ENCODE measurements around the gene CRYL1. TPM values are rescaled to one million over a fixed set of nuclear protein-coding genes. Genes with fewer than 3 reads are reported as not detected.

Gene CRYL1
- total RNA-seq, 2 experiments from 2014 or later = 20.1 to 22.8 TPM

GRCh38 chr13:20475927-20476691, 49.5 kb downstream of the CRYL1 start:
- peak overlapping the region; percentile 69 for H3K4me3 Mint-ChIP-seq
- peaks cover 36% of the 10 kb centered on the region for H3K4me1 Mint-ChIP-seq
- no peaks in the 10 kb centered on the region for H3K36me3 Mint-ChIP-seq (ENCODE audit: low read depth)
- ChIA-PET POLR2A (interaction anchor here (0.8 to 2.7 kb wide), 12 partner anchors 19 to 426 kb away, joined by 3 to 22 read pairs (median 4); partner anchors contain the start of genes CRYL1 and XPO4), CTCF (interaction anchor here (0.9 to 2.8 kb wide), 7 partner anchors 10 to 352 kb away, joined by 3 to 16 read pairs (median 4); no protein-coding TSS in a partner anchor)
- no peaks in the 10 kb centered on the region for H3K9me3 Mint-ChIP-seq
- DNase-seq = peak; percentile 83
- peak overlapping the region; percentile 97 for H3K27ac Mint-ChIP-seq
- H3K27me3 Mint-ChIP-seq = no peaks in the 10 kb centered on the region

DNA sequence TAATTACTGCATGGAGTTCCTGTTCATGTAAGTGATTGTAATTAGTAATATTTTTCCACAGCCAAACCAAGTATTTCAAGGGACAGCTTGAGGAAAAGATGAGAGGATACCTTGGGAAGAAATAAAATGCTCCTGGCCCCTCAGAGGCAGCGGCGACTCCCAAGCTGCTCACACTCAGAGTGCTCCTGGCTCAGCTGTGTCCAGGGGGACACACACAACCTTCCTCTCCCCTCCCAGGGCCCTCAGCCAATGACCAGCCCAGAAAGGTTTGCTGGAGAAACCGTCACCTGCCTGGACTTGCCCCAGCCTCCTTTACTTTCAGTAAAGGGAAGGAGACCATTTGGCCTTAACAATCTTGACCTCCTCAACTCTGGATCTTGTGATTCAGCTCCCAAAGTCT, 51.1 kb downstream of the CRYL1 start:
- Mint-ChIP-seq H3K9me3 (no peaks in the 10 kb centered on the region), H3K27me3 (no peaks in the 10 kb centered on the region), H3K4me3 (no peak overlapping the region), H3K36me3 (ENCODE audit: low read depth) (no peaks in the 10 kb centered on the region), H3K27ac (peak overlapping the region; percentile 97), H3K4me1 (peaks cover 39% of the 10 kb centered on the region)
- CTCF ChIA-PET = no interaction called here
- POLR2A ChIA-PET = interaction anchor here (2.7 kb wide), 1 partner anchor 55 kb away, joined by 22 read pairs; no protein-coding TSS in a partner anchor
- DNase-seq = no peak

DNA sequence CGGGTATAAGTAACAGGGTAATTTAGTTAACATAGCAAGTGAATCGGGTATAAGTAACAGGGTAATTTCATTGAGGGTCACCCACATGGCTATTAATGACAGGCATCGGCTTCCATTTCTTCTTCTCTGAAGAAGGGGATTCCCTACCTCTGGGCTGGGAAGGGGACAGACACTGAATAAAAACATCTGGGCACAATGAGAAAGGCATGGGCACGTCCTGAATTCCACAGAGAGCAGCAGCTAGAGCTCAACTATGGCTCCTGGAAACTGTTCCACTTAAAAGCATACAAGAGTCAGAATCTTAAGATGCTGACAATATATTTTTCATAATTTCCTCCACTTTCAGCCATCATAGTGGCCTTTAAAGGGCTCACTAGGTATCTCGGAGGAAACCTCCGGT, 51.8 kb downstream of the CRYL1 start:
- Mint-ChIP-seq H3K36me3 (ENCODE audit: low read depth) (no peaks in the 10 kb centered on the region), H3K27ac (no peak overlapping the region), H3K4me3 (no peak overlapping the region), H3K9me3 (no peaks in the 10 kb centered on the region), H3K4me1 (peaks cover 39% of the 10 kb centered on the region), H3K27me3 (no peaks in the 10 kb centered on the region)
- CTCF ChIA-PET = no interaction called here
- no peak for DNase-seq
- POLR2A ChIA-PET = no interaction called here

DNA sequence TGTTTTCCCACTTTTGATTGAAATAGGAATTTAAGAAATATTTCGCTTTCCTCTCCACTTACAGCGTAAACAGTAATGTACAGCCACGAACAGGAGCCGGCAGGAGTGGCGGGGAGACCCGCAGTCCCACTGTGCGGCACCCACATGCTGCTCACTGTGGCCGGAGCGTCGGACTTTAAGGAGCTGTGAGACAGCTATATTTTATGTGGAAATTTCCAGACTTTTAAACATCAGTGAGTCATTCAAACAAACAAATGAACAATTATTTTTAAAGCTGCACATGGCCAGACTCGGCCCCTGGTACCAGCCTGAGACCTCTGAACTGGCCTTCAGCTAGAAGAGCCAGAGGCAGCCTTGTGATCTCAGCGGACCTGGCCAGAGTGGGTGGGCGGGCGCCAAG, 52.5 kb downstream of the CRYL1 start:
- no peak for DNase-seq
- ChIA-PET CTCF (no interaction called here), POLR2A (no interaction called here)
- no peaks in the 10 kb centered on the region for H3K36me3 Mint-ChIP-seq (ENCODE audit: low read depth)
- H3K27me3 Mint-ChIP-seq = no peaks in the 10 kb centered on the region
- peaks cover 37% of the 10 kb centered on the region for H3K4me1 Mint-ChIP-seq
- no peak overlapping the region for H3K4me3 Mint-ChIP-seq
- no peaks in the 10 kb centered on the region for H3K9me3 Mint-ChIP-seq
- no peak overlapping the region for H3K27ac Mint-ChIP-seq

- H3K9me3 Mint-ChIP-seq = no peaks in the 10 kb centered on the region
- H3K27me3 Mint-ChIP-seq = no peaks in the 10 kb centered on the region
- no peak for DNase-seq
- ChIA-PET POLR2A (no interaction called here), CTCF (no interaction called here)
- H3K4me1 Mint-ChIP-seq = peaks cover 37% of the 10 kb centered on the region
- H3K27ac Mint-ChIP-seq = no peak overlapping the region
- H3K4me3 Mint-ChIP-seq = no peak overlapping the region
- no peaks in the 10 kb centered on the region for H3K36me3 Mint-ChIP-seq (ENCODE audit: low read depth)
These were observed 53.1 kb downstream of the CRYL1 start for GRCh38 chr13:20472531-20472930.

- H3K9me3 Mint-ChIP-seq = no peaks in the 10 kb centered on the region
- ChIA-PET POLR2A (no interaction called here), CTCF (interaction anchor here (0.6 to 0.7 kb wide), 2 partner anchors 133 to 273 kb away, joined by 3 to 5 read pairs; no protein-coding TSS in a partner anchor)
- no peak overlapping the region for H3K4me3 Mint-ChIP-seq
- peaks cover 14% of the 10 kb centered on the region for H3K4me1 Mint-ChIP-seq
- no peak for DNase-seq
- H3K27me3 Mint-ChIP-seq = no peaks in the 10 kb centered on the region
- no peaks in the 10 kb centered on the region for H3K36me3 Mint-ChIP-seq (ENCODE audit: low read depth)
- no peak overlapping the region for H3K27ac Mint-ChIP-seq
These were observed 55.5 kb downstream of the CRYL1 start for GRCh38 chr13:20470136-20470535.

GRCh38 chr13:20466371-20466770, 59.3 kb downstream of the CRYL1 start:
- no peak overlapping the region for H3K27ac Mint-ChIP-seq
- ChIA-PET CTCF (no interaction called here), POLR2A (no interaction called here)
- H3K9me3 Mint-ChIP-seq = no peaks in the 10 kb centered on the region
- peaks cover 6% of the 10 kb centered on the region for H3K4me1 Mint-ChIP-seq
- H3K27me3 Mint-ChIP-seq = no peaks in the 10 kb centered on the region
- no peak for DNase-seq
- no peaks in the 10 kb centered on the region for H3K36me3 Mint-ChIP-seq (ENCODE audit: low read depth)
- no peak overlapping the region for H3K4me3 Mint-ChIP-seq

DNA sequence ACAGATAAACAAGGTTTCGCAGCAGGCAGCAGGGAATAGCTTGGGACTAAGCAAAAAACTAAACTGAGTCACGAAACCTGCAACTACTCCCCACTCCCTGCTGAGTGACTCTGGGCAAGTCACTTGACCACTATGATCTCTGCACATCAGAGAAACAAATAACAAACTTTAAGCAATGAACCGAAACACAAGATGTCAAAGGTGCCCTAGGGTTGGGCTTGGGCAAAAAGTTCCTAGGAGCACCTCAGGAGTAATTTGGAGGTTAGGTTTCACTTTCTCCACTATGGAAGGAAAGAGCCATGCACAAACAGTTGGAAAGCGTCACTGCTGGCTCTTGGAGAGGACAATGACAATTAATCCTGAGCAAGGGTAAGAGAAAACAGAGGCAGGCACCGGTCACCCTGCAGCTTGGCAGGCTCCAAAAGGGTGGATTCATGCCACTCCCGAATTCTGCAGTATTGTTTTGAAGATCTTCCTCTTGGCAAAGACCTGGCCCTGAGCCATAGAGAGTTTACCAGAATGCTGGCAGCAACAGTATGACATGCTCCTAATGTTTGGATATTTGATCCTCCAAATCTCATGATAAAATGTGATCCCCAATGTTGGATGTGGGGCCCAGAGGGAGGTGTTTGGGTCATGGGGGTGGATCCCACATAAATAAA, 60.3 kb downstream of the CRYL1 start:
- Mint-ChIP-seq H3K27ac (no peak overlapping the region), H3K4me1 (peaks cover 8% of the 10 kb centered on the region), H3K9me3 (no peaks in the 10 kb centered on the region), H3K27me3 (no peaks in the 10 kb centered on the region), H3K4me3 (no peak overlapping the region), H3K36me3 (ENCODE audit: low read depth) (no peaks in the 10 kb centered on the region)
- no peak for DNase-seq
- ChIA-PET CTCF (no interaction called here), POLR2A (interaction anchor here (1.0 kb wide), 1 partner anchor 45 kb away, joined by 3 read pairs; no protein-coding TSS in a partner anchor)

DNA sequence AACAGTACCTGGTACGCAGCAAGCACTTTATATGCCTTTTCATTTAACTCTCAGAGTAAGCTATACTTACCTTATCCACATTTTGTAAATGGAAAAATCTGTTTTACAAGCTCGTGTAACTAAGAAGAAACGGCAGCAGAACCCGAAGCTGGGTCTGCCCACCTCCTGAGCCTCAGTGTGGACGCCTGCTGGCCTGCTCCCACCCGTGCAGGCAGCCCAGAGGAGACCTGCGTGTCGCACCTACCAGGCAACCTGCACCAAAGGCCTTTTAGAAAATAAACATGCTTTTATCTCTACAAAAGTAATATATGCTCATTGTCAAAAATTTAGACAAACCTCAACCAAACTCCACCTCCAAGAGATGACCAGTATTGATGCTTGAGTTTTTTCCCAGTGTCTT, 62.7 kb downstream of the CRYL1 start:
- no peak overlapping the region for H3K4me3 Mint-ChIP-seq
- ChIA-PET CTCF (interaction anchor here (1.0 kb wide), 1 partner anchor 266 kb away, joined by 4 read pairs; no protein-coding TSS in a partner anchor), POLR2A (no interaction called here)
- no peak for DNase-seq
- no peak overlapping the region for H3K27ac Mint-ChIP-seq
- H3K4me1 Mint-ChIP-seq = peaks cover 13% of the 10 kb centered on the region
- H3K36me3 Mint-ChIP-seq (ENCODE audit: low read depth) = no peaks in the 10 kb centered on the region
- H3K27me3 Mint-ChIP-seq = no peaks in the 10 kb centered on the region
- H3K9me3 Mint-ChIP-seq = no peaks in the 10 kb centered on the region

- H3K36me3 Mint-ChIP-seq (ENCODE audit: low read depth) = no peaks in the 10 kb centered on the region
- H3K27me3 Mint-ChIP-seq = no peaks in the 10 kb centered on the region
- ChIA-PET CTCF (interaction anchor here (1.0 kb wide), 1 partner anchor 266 kb away, joined by 4 read pairs; no protein-coding TSS in a partner anchor), POLR2A (no interaction called here)
- H3K27ac Mint-ChIP-seq = no peak overlapping the region
- H3K4me1 Mint-ChIP-seq = peaks cover 17% of the 10 kb centered on the region
- no peak overlapping the region for H3K4me3 Mint-ChIP-seq
- H3K9me3 Mint-ChIP-seq = no peaks in the 10 kb centered on the region
- DNase-seq = no peak
These were observed 63.1 kb downstream of the CRYL1 start for GRCh38 chr13:20462533-20462915.

GRCh38 chr13:20461860-20462532, 63.7 kb downstream of the CRYL1 start:
- Mint-ChIP-seq H3K4me3 (no peak overlapping the region), H3K27ac (no peak overlapping the region), H3K36me3 (ENCODE audit: low read depth) (no peaks in the 10 kb centered on the region), H3K9me3 (no peaks in the 10 kb centered on the region), H3K4me1 (peaks cover 18% of the 10 kb centered on the region), H3K27me3 (no peaks in the 10 kb centered on the region)
- no peak for DNase-seq
- ChIA-PET CTCF (interaction anchor here (1.0 kb wide), 1 partner anchor 265 kb away, joined by 4 read pairs; no protein-coding TSS in a partner anchor), POLR2A (no interaction called here)

GRCh38 chr13:20461481-20461859, 64.2 kb downstream of the CRYL1 start:
- peaks cover 18% of the 10 kb centered on the region for H3K4me1 Mint-ChIP-seq
- H3K9me3 Mint-ChIP-seq = no peaks in the 10 kb centered on the region
- H3K36me3 Mint-ChIP-seq (ENCODE audit: low read depth) = no peaks in the 10 kb centered on the region
- H3K27me3 Mint-ChIP-seq = no peaks in the 10 kb centered on the region
- no peak overlapping the region for H3K27ac Mint-ChIP-seq
- POLR2A ChIA-PET = no interaction called here
- H3K4me3 Mint-ChIP-seq = no peak overlapping the region
- DNase-seq = no peak
- CTCF ChIA-PET = no interaction called here

GRCh38 chr13:20460761-20461160, 64.9 kb downstream of the CRYL1 start:
- ChIA-PET POLR2A (no interaction called here), CTCF (interaction anchor here (0.6 kb wide), 1 partner anchor 172 kb away, joined by 4 read pairs; no protein-coding TSS in a partner anchor)
- Mint-ChIP-seq H3K9me3 (no peaks in the 10 kb centered on the region), H3K27me3 (no peaks in the 10 kb centered on the region), H3K36me3 (ENCODE audit: low read depth) (no peaks in the 10 kb centered on the region), H3K4me1 (peaks cover 18% of the 10 kb centered on the region), H3K27ac (no peak overlapping the region), H3K4me3 (no peak overlapping the region)
- DNase-seq = no peak
